Measurements from ENCODE around the gene TIMM10B.

TIMM10B gene

DNA sequence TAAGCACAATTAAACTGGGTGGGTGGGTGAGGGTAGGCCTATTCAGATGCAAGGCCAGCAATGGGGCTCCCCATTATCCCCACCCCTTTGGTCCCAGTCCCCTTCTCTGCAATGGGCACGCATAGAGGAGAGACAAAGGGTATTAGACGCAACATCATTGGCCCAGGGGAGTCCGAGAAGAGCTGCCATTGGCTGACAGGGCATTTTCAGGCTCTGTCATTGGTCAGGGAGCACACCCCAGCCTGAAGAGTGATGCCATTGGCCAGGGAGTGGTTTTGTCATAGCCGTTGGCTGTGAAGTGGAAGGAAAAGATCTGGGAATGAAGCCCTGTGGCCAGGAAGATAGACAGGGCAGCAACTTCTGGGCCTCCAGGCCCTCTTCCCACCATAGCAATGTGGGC, 4.7 kb upstream of the TIMM10B start:
- TF ChIP-seq, protein P1, sequence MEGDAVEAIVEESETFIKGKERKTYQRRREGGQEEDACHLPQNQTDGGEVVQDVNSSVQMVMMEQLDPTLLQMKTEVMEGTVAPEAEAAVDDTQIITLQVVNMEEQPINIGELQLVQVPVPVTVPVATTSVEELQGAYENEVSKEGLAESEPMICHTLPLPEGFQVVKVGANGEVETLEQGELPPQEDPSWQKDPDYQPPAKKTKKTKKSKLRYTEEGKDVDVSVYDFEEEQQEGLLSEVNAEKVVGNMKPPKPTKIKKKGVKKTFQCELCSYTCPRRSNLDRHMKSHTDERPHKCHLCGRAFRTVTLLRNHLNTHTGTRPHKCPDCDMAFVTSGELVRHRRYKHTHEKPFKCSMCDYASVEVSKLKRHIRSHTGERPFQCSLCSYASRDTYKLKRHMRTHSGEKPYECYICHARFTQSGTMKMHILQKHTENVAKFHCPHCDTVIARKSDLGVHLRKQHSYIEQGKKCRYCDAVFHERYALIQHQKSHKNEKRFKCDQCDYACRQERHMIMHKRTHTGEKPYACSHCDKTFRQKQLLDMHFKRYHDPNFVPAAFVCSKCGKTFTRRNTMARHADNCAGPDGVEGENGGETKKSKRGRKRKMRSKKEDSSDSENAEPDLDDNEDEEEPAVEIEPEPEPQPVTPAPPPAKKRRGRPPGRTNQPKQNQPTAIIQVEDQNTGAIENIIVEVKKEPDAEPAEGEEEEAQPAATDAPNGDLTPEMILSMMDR (IDR thresholded peaks at IDR 0.05; ENCODE audit: extremely low read depth, insufficient read depth, missing control alignments) = no peak
- in situ Hi-C loops (cut with MboI; ENCODE audit: low pct_unique_long_range_greater_than_20kb, low sequenced_read_pairs, unreplicated experiment) = no loop called here
- no peak for DNase-seq (ENCODE audit: low spot score)

DNA sequence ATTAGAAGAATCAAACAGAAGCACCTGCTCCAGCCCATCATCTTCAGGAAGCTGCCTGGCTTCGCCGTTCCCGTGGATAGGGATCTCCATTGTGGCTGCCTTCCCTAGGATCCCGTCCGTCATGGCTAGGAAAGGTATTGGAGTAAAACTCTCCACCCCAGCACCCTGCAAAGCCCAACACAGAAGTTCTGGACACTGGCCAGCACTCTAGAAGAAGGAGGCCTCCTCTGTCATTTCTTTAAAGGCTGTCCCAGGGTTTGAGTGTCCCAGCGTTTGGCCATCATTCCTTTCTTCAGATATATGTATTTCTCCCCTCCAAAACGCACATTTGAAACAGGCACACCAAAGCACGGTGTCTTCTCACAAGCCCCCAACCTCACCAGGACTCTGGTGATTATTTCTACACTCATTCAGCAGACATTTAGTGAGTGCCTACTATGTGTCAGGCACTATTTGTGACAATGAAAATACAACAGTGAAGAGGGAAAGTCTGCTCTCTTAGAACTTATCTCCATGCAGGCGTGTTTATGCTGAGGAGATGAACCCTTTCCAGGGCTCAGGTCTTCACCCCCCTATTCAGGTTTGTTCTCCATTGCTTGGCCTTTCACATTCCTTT, 894 bp upstream of the TIMM10B start:
- in situ Hi-C loops (cut with MboI; ENCODE audit: low pct_unique_long_range_greater_than_20kb, low sequenced_read_pairs, unreplicated experiment) = no loop called here
- no peak for DNase-seq (ENCODE audit: low spot score)
- TF ChIP-seq, protein P1 (IDR thresholded peaks at IDR 0.05; ENCODE audit: extremely low read depth, insufficient read depth, missing control alignments) = no peak

DNA sequence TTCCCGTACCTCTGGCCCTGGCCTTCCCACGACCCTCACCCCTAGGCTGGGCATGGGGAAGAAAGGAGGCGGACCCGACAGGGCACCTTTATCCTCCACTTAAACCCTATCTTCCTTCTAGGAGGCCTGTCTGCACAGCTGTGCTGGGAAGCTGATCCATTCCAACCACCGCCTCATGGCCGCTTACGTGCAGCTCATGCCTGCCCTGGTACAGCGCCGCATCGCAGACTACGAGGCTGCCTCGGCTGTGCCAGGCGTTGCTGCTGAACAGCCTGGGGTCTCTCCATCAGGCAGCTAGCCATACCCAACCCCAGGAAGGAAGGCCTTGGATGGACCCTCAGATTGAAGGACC, 599 bp downstream of the TIMM10B start:
- TF ChIP-seq, protein P1 (IDR thresholded peaks at IDR 0.05; ENCODE audit: extremely low read depth, insufficient read depth, missing control alignments) = no peak
- in situ Hi-C loops (cut with MboI; ENCODE audit: low pct_unique_long_range_greater_than_20kb, low sequenced_read_pairs, unreplicated experiment) = no loop called here
- DNase-seq (ENCODE audit: low spot score) = no peak

DNA sequence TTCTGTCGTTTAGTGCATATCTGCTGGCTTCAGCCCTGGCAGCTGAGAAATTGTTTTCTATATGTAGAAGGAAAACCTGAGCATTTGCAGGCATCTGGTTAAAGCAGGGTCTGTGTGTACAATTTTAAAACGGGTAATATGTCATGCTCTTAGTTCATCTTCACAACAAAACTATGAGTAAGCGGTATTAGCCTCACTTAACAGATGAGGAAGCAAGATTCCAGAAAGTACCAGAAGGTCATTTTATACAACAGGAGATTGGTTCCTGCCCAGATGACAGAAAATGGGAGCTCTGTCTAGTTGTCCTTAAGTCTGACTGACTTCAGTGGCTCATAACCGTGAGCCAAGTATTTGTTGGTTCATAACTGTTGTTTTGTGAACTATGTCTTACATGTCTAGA, 1.1 kb downstream of the TIMM10B start:
- DNase-seq (ENCODE audit: low spot score) = no peak
- TF ChIP-seq, protein P1 (IDR thresholded peaks at IDR 0.05; ENCODE audit: extremely low read depth, insufficient read depth, missing control alignments) = no peak
- in situ Hi-C loops (cut with MboI; ENCODE audit: low pct_unique_long_range_greater_than_20kb, low sequenced_read_pairs, unreplicated experiment) = no loop called here

DNA sequence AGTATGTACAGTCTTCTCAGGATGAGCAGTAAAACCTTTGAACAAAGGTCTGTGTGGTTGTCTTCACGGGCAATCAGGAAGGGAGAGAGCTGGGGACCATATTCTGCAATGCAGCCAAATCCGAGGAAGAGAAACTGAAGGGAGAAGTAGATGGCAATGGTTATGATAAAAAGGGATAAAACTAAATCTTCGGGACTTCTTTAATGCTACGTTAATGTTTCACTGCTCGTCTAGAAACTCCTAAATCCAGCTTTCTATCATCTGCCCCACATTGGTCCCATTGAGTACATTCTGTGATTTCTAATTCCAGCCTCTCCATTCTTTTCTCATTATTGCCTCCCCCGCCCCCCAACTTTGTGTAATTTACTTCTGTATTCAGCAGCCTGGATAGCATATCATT, 1.7 kb downstream of the TIMM10B start:
- DNase-seq (ENCODE audit: low spot score) = no peak
- TF ChIP-seq, protein P1 (IDR thresholded peaks at IDR 0.05; ENCODE audit: extremely low read depth, insufficient read depth, missing control alignments) = no peak
- in situ Hi-C loops (cut with MboI; ENCODE audit: low pct_unique_long_range_greater_than_20kb, low sequenced_read_pairs, unreplicated experiment) = no loop called here

DNA sequence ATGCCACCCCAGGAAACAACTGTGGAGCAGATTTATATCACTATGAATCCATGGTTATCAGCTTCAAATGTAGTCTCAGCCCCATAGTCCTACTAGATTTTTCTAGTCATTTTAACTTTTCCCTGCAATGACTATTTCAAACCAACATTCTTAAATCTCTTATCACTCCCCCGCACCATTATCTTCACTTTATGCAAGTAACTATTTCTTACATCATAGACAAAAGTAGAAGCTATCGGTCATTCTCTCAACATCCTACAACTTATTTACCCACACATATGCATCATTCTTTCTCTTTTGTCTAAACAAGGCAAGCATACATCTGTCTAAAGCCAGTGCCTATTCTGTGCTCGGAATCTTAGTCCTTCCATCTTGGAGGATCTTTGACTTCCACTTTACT, 4.4 kb downstream of the TIMM10B start:
- in situ Hi-C loops (cut with MboI; ENCODE audit: low pct_unique_long_range_greater_than_20kb, low sequenced_read_pairs, unreplicated experiment) = no loop called here
- TF ChIP-seq, protein P1 (IDR thresholded peaks at IDR 0.05; ENCODE audit: extremely low read depth, insufficient read depth, missing control alignments) = no peak
- DNase-seq (ENCODE audit: low spot score) = no peak

DNA sequence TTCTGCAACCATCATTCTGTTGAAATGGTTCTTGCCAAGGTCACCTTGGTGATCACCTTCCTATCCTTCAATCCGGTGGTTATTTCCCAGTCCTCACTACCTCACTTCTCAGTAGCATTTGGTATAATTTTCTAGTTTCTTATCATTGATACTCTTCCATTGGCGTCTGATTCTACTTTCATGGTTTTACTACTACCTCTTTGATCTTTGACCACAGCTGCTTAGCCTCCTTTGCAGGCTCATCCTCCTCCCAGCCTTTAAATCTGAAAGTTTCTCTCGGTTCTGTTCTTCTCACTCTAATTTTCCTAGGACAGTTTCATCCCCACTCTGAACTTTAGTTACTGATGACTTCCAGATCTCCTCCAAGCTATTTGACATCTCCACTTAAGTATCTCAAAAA, 5.0 kb downstream of the TIMM10B start:
- in situ Hi-C loops (cut with MboI; ENCODE audit: low pct_unique_long_range_greater_than_20kb, low sequenced_read_pairs, unreplicated experiment) = no loop called here
- DNase-seq (ENCODE audit: low spot score) = no peak
- TF ChIP-seq, protein P1 (IDR thresholded peaks at IDR 0.05; ENCODE audit: extremely low read depth, insufficient read depth, missing control alignments) = no peak
